Superior temporal gyrus (tissue), 1 donor: ENCODE results near the gene FHIT.

Source experiments
- DNase-seq: peaks from one replicate; pipeline ENCODE4 v3.0.0-alpha.2; 2016; ENCODE audit errors: extremely low spot score

Gene FHIT

DNA sequence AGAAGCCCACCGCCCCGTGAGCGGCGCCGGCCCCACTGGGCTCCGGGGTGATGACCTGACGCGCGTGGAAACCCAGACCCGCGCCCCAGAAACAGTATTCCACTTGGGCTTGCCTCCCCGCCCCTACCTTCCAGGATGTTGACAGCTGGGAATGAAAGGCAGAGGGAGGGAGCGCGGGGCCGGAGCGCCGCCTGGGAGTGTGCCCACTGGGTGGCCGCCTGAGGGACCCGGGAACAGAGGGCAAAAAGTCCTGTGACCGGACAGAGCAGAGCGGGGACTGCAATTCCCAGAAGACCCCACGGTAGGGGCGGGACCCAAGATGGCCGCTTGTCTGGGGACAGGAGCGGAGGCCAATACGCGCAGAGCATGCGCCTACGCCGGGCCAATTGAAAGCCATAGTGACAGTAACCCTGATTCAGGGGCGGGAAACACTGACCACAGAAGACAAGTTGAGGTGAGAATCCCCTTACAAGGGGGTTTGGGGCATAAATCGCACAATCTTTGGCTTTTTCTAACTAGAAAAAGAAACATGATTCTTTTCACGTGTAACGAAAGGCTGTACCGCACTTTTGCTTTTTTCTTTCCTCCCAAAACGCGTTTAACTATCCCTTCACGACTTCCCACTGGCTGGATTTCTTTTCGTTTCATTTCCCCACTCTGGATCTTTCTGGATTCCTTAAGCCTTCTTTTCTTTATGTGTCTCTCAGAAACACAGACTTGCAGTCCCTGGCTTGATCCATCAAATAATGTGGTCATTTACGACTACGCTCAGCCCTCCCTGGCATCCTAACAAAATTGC is at the start of gene FHIT:
Gene FHIT, minus strand, starts transcription at position 279 of the 799 bp plus-strand sequence.
- DNase-seq: peak; percentile 99

DNA sequence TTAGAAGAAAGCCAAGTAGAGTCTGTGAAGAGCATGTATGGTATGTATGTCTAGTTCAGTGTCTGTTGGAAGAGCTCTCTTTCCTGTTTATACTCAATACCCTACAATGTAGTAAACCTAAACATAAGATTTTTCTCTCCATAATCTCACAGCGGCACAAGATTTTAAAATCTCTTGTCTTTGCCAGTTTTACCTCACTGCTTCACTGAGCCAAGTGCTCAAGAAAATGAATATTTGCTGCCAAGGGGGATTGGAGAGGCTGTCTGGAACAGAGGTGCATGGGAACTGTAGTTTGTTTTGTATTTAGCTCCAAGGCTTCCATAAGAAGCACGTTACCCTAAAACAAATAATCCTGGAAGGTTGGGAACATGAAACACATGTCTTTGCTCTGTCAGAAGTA is 49.5 kb upstream of the FHIT start:
- no peak for DNase-seq

- no peak for DNase-seq
Measured at GRCh38 chr3:61300006-61300380, 48.7 kb upstream of the FHIT start.

- no peak for DNase-seq
Measured at GRCh38 chr3:61299343-61300005, 48.2 kb upstream of the FHIT start.

DNA sequence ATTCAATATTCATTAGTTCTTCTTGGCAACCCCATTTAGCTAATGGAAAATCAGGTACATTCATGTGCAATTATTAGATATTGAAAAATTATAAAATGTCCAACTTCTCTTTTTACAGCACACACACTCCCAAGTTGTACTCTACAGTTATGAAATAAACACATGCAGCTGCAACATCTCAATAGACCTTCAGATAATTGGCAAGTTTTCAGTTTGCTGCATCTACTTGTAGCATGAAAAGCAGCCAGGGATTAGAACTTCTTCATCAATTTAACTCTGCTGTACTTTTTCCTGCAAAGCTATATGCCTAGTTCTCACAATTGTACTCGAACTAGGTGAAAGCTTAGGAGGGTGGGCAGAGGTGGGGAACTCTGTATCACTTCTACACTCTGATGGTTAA is 46.6 kb upstream of the FHIT start:
- no peak for DNase-seq

DNA sequence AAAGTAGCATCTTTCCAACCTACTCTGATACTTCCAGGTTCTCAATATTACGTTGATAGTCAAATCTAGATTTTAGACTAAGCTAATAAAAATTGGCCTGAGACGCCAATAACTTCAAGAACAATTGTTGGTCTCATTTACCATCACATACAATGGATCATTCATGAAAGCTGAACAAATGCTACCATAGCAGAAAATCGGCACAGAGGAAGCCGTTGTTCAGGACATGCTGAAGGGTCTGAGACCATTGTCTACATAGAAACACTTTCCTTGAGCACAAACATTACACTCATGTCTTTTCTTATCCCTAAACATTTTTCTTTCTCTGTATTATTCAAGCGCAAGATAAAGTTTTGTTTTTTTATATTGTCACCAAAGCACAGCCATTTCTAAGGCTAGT is 37.2 kb upstream of the FHIT start:
- peak; percentile 93 for DNase-seq

DNA sequence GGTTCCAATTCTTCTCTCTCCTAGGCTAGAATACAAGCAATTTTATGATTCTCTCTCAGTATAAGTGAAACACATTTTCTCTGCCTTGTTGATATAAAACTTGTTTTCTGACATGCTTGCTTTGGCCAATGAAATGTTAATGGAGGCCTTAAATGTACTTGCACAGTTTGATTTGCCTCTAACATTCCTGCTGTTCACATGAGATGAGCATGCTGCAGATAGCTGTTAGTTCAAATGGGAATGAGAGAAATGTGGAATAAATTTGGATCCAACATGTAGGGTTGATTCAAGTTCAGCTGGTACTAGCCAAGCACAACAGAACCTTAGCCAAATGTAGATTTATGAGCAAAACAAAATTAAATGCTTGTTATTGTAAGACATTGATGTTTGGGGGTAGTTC is 32.6 kb upstream of the FHIT start:
- no peak for DNase-seq

DNA sequence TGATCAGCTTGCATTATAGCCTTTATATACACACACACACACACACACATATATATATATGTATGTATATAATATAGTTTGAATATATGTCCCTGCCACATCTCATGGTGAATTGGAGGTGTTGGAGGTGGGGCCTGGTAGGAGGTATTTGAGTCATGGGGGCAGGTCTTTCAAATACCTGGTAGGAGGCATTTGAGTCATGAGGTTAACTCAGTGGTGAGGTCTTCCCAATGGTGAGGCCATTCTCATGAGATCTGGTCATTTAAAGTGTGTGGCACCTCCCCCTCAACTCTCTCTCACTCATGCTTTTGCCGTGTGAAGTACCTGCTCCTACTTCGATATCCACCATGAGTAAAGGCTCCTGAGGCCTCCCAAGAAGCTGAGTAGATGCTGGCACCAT is 27.5 kb upstream of the FHIT start:
- no peak for DNase-seq

DNA sequence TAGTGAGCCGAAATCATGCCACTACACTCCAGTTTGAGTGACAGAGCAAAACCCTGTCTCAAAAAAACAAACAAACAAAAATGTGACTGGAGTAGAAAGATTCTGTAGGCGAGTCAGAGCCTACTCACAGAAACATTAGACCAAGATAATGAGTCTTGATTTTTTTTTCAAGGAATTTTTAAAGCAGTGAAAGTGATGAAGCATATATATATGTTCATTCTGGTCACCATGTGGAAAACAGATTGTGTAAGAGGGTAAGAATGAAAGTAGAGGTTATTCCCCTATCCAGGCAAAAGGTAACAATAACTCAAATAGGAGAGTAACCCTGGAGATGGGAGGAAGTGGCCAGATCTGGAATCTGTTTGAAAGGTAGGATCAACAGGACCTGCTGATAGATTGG is 26.2 kb upstream of the FHIT start:
- DNase-seq: no peak

GRCh38 chr3:61269435-61269834 is 18.2 kb upstream of the FHIT start:
- no peak for DNase-seq

DNA sequence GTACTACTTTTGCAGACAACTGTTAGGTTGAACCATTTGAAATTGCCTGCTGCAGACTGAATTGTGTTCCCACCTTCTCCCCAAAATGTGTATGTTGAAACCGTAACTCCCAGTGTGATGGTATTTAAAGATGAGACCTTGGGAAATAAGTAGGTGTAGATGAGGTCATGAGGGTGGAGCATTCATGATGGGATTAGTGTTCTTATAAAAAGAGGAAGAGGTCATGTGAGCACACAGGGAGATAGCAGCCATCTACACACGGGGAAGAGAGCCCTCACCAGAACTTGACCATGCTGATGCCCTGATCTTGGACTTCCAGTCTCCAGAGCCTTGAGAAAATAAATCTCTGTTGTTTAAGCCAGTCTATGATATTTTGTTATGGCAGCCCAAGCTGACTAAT is 17.4 kb upstream of the FHIT start:
- no peak for DNase-seq

GRCh38 chr3:61264281-61264680 is 13.0 kb upstream of the FHIT start:
- DNase-seq: no peak

DNA sequence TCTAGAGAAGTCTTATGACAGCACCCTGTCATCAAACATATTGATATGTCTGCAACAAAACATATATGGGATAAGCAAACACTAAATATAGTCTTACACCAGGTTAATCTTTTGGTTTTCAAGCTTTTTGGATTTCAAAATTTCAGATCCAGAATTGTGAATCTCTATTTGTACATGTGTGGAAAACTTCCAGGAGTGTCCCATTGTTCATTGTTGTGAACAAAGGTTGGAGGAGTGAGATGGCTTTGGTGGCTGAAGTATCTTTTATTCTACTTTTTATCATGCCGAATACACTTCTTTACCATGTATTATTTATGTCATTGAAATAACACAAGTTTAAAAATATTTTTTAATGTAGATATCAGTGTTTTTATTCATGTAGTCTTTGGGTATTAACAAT is 5.9 kb upstream of the FHIT start:
- peak; percentile 78 for DNase-seq

GRCh38 chr3:61253756-61254155 is 2.5 kb upstream of the FHIT start:
- DNase-seq: no peak

DNA sequence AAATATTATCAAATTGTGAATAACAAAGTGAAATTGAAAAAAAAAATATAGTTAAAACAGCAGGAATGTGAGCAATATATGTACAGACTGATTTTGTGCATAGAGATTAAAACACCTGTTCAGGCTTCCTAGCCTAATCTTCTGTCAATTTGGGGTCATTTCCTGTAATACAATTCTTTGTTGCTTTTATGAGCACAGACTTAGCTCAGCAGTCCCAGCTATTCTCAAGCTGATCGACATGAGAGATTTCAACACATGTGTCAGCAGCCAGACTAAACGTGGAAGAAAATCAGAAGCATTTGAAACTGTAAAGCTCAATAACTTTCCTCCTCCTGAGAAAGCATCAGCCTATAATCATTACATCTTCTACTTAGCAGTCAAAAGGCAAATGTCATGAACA is 1.6 kb upstream of the FHIT start:
- DNase-seq: peak; percentile 10

GRCh38 chr3:61250784-61251173 is 473 bp downstream of the FHIT start:
- DNase-seq: peak; percentile 57

DNA sequence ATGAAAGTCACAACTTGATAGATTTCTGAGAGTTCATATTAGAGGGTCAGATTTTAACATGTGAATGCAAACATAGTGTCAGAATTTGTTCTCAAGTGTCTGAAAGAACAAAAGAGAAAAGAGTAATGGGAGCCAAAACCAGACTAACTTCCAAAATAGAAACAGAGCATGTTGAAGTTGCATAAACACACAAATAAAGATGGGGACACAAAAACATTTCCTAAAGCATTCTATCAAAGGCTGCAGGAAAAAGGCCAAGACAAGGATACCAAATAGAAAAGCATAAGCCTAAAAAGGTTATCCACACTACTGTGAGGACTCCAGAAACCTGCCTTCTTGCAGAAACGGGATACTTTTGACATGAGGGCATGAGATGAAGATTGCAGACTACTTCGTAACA is 2.8 kb downstream of the FHIT start:
- DNase-seq: peak; percentile 58

DNA sequence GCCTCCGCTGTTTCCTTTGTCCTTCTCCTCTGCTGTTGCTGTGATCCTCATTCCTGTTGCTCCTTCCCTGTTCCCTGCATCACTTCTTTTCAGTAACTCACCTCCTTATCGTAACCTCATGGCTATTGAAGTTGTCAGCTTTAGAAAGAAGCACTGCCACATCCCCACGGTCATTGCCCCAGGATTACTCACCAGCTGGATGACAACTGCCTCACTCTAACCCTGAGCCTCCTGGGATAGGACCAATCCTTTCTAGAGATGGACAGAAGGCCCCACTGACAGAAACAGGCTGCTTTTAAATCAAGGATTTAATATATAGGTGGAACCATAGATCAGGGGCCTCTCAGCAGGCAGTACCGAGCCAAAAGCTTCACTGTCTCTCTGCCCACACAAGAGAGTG is 4.1 kb downstream of the FHIT start:
- DNase-seq: no peak

GRCh38 chr3:61239871-61240270 is 11.4 kb downstream of the FHIT start:
- DNase-seq: no peak

DNA sequence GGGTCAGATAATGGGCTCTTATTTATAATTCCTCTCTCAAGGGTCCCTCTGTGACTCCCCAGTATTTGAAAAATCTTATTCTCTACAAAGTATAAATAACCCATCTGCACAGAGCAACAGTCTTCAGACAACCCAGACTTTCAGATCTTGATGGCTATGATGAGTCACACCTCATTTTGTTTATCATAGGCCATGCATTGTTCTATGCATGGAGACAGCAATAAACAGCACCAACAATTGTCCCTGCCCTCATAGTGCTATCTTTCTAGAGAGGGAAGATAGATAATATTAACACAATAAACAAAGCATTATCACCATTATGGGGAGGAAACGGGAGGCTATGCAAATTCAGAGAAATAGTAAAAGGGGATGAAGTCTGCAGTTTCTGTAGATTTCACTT is 13.4 kb downstream of the FHIT start:
- no peak for DNase-seq

DNA sequence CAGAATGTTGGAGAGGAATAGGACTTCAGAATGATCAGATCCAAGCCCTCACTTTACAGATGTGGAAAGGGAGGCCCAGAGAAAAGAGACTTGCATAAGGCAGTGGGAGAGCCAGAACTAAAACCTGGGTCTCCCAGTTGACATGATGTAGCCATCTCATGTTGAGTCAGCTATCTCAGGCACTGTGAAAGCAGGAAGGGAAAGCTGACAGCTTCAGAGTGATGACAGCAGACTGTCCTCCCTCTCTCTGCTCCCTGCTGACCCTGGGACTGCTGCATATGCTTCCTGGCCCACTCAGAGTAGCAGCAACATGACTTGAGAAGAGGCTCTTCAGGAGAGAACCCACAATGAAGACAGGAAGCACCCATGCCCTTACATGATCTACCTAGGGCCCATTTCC is 14.7 kb downstream of the FHIT start:
- DNase-seq: no peak

- DNase-seq: peak; percentile 46
Measured at GRCh38 chr3:61233746-61234145, 17.5 kb downstream of the FHIT start.

DNA sequence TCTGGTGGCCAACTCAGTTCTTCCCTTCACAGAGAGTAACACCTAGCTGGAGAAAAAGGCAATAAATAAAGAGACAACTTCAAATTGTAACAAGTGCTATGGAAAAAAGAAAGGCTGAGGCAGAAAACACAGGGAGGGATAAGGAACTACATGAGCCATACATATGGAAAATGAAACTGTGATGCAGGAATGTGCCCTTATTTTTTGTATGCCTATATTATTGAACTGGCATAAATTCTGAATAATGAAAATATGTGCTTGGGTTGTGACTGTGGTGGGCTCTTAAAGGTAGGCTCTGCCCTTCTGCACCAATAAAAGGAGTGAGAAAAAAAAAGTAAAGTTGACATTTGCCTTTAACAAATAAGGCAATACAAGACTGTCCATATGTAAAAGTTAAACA is 19.6 kb downstream of the FHIT start:
- no peak for DNase-seq

DNA sequence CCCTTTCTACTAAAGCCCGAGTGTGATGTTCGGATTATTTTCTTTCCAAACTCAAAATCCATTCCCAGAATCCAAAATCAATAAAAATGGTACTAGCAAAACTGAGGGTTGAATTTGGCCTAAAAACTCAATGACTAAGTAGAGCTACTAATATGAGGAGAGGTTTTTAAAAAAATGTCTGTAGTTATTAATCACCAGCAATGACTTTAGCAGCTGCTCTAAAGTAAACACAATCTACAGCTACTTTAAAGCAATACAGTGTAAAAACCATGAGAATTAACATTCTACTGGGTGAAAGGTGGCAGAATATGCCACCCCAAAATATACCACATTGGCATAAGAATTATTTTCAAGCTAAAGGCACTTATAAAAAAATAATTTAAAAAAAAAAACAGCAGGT is 23.5 kb downstream of the FHIT start:
- DNase-seq: no peak
